Neuronal stem cell (in vitro differentiated cells): ENCODE measurements around the gene ARF6.
A peak's percentile ranks its signal among the peaks of the same experiment; 100 is the strongest.
"Not testable (repeated sequence)": the region's sequence is repeated elsewhere in the genome, so short reads cannot be mapped to it uniquely, and the experiment has no call there.

Source experiments
- DNase-seq: peaks from one replicate; pipeline ENCODE4 v3.0.0-alpha.2; 2013; ENCODE audit warnings: low spot score
- H2AFZ ChIP-seq: one replicate; pipeline ENCODE4 v1.6.1; 2013; ENCODE audit warnings: mild to moderate bottlenecking, low read length, inconsistent platforms
- H2AK5ac ChIP-seq: 2 replicates; pipeline ENCODE4 v1.6.1; 2013; ENCODE audit warnings: low read depth, mild to moderate bottlenecking, inconsistent platforms, low read length, moderate library complexity, mixed read lengths
- H2BK120ac ChIP-seq: 2 replicates; pipeline ENCODE4 v1.6.1; 2013; ENCODE audit warnings: low read depth, mild to moderate bottlenecking, inconsistent platforms, low read length, moderate library complexity, mixed read lengths
- H2BK12ac ChIP-seq: one replicate; pipeline ENCODE4 v1.6.1; 2013; ENCODE audit warnings: low read length, inconsistent platforms
- H2BK15ac ChIP-seq: 2 replicates; pipeline ENCODE4 v1.6.1; 2013; ENCODE audit warnings: mild to moderate bottlenecking, low read length, inconsistent platforms, mixed read lengths
- H2BK5ac ChIP-seq: one replicate; pipeline ENCODE4 v1.6.1; 2013; ENCODE audit warnings: inconsistent platforms, mild to moderate bottlenecking, low read length, moderate library complexity
- H3K14ac ChIP-seq: one replicate; pipeline ENCODE4 v1.6.1; 2013; ENCODE audit warnings: low read length, inconsistent platforms
- H3K18ac ChIP-seq: 2 replicates; pipeline ENCODE4 v1.6.1; 2013; ENCODE audit warnings: low read length, inconsistent platforms
- H3K23ac ChIP-seq: 2 replicates; pipeline ENCODE4 v1.6.1; 2013; ENCODE audit warnings: low read depth, mild to moderate bottlenecking, mixed read lengths, low read length, inconsistent platforms; ENCODE audit not compliant: poor library complexity
- H3K27ac ChIP-seq: replicated peaks from 3 replicates; pipeline ENCODE4 v1.5.1; 2013; ENCODE audit warnings: low read length, inconsistent platforms
- H3K27me3 ChIP-seq, 3 experiments: 2 replicates each; pipeline ENCODE4 v1.6.1; 2013; ENCODE audit warnings: low read length in 3 of 3, mild to moderate bottlenecking in 2 of 3, inconsistent platforms in 1 of 3, low read depth in 1 of 3, mixed read lengths in 1 of 3, moderate library complexity in 1 of 3; ENCODE audit not compliant: control insufficient read depth in 3 of 3, insufficient read depth in 3 of 3
- H3K36me3 ChIP-seq, 2 donors: replicated peaks in 1 of 2; 2 replicates each; pipeline ENCODE4 v1.6.1; 2013; ENCODE audit warnings: low read length in 2 of 2; ENCODE audit not compliant: control insufficient read depth in 2 of 2, insufficient read depth in 2 of 2
- H3K4ac ChIP-seq: 2 replicates; pipeline ENCODE4 v1.6.1; 2013; ENCODE audit warnings: inconsistent platforms, mild to moderate bottlenecking, low read length, moderate library complexity
- H3K4me1 ChIP-seq, 2 donors: 1 replicate in 1 of 2; 2 replicates in 1 of 2; pipeline ENCODE4 v1.6.1; 2013; ENCODE audit warnings: low read length in 2 of 2, low read depth in 1 of 2; ENCODE audit not compliant: control insufficient read depth in 2 of 2, insufficient read depth in 1 of 2
- H3K4me2 ChIP-seq: one replicate; pipeline ENCODE4 v1.6.1; 2013; ENCODE audit warnings: mild to moderate bottlenecking, low read length, inconsistent platforms; ENCODE audit not compliant: insufficient read depth, poor library complexity, severe bottlenecking
- H3K4me3 ChIP-seq, 2 donors: 2 replicates each; pipeline ENCODE4 v1.5.1; 2013; ENCODE audit warnings: low read length in 2 of 2, mild to moderate bottlenecking in 2 of 2, inconsistent platforms in 1 of 2, moderate library complexity in 1 of 2
- H3K79me1 ChIP-seq: one replicate; pipeline ENCODE4 v1.6.1; 2013; ENCODE audit warnings: low read depth, mild to moderate bottlenecking, inconsistent platforms, low read length, moderate library complexity
- H3K9ac ChIP-seq: one replicate; pipeline ENCODE4 v1.6.1; 2013; ENCODE audit warnings: mild to moderate bottlenecking, low read depth, low read length, inconsistent platforms; ENCODE audit not compliant: poor library complexity
- H3K9me3 ChIP-seq, 2 donors: replicated peaks in 1 of 2; 2 replicates each; pipeline versions ENCODE3 to v1.6.1; 2013; ENCODE audit warnings: low read length in 2 of 2, mild to moderate bottlenecking in 2 of 2, inconsistent platforms in 1 of 2, low read depth in 1 of 2, mixed read lengths in 1 of 2, moderate library complexity in 1 of 2; ENCODE audit not compliant: control insufficient read depth in 2 of 2, insufficient read depth in 1 of 2
- H4K8ac ChIP-seq: one replicate; pipeline ENCODE4 v1.6.1; 2013; ENCODE audit warnings: low read depth, mild to moderate bottlenecking, inconsistent platforms, low read length, moderate library complexity
- H4K91ac ChIP-seq: one replicate; pipeline ENCODE4 v1.6.1; 2013; ENCODE audit warnings: low read length, low read depth, mild to moderate bottlenecking, inconsistent platforms; ENCODE audit not compliant: poor library complexity
- WGBS, 2 donors: extraction: QIAGEN DNeasy Blood & Tissue Kit; methylation state at CpG; one replicate each; pipeline ENCODE4 v1.1.7; 2013; ENCODE audit warnings: missing lambda C conversion rate in 2 of 2, mixed read lengths in 1 of 2; ENCODE audit not compliant: insufficient read length in 2 of 2, insufficient replicate concordance in 1 of 2; ENCODE audit errors: extremely low coverage in 2 of 2; 5-methylcytosine and 5-hydroxymethylcytosine counted together

The ARF6 gene

GRCh38 chr14:49892301-49892635 lies 614 bp upstream of the ARF6 start:
- peak overlapping the region; percentile 72 for H3K4me2 ChIP-seq
- peak overlapping the region; percentile 88 to 89 for H3K4me3 ChIP-seq
- no peak overlapping the region for H2BK15ac ChIP-seq
- no peaks in the 10 kb centered on the region for H3K27me3 ChIP-seq
- peaks cover 0 to 17% of the 10 kb centered on the region in 2 donors for H3K4me1 ChIP-seq
- H2AFZ ChIP-seq, result peak overlapping the region; percentile 91
- no peak overlapping the region for H4K91ac ChIP-seq
- H3K9me3 ChIP-seq, result no peaks in the 10 kb centered on the region
- H2BK5ac ChIP-seq, result peak overlapping the region; percentile 75
- H4K8ac ChIP-seq, result no peak overlapping the region
- no peak overlapping the region for H3K4ac ChIP-seq
- H3K18ac ChIP-seq, result peak overlapping the region; percentile 97
- no CpG with 5 or more reads among the region's 12 CpGs for WGBS, 2 donors
- peaks cover 6% of the 10 kb centered on the region for H3K79me1 ChIP-seq
- peak; percentile 51 for DNase-seq
- no peak overlapping the region for H2BK120ac ChIP-seq
- H3K14ac ChIP-seq, result peak overlapping the region; percentile 22
- no peak overlapping the region for H2BK12ac ChIP-seq
- peaks cover 0 to 36% of the 10 kb centered on the region in 2 donors for H3K36me3 ChIP-seq
- H3K9ac ChIP-seq, result peak overlapping the region; percentile 92
- no peak overlapping the region for H2AK5ac ChIP-seq
- peak overlapping the region; percentile 98 for H3K23ac ChIP-seq
- peak overlapping the region; percentile 90 for H3K27ac ChIP-seq

- H3K4ac ChIP-seq, result no peak overlapping the region
- no peak overlapping the region for H4K8ac ChIP-seq
- H3K27me3 ChIP-seq, result no peaks in the 10 kb centered on the region
- peak overlapping the region; percentile 94 for H3K9ac ChIP-seq
- H2BK5ac ChIP-seq, result peak overlapping the region; percentile 75
- H3K36me3 ChIP-seq, result peaks cover 0 to 45% of the 10 kb centered on the region in 2 donors
- peak overlapping the region; percentile 84 for H2AFZ ChIP-seq
- peak overlapping the region; percentile 96 for H4K91ac ChIP-seq
- H3K14ac ChIP-seq, result peak overlapping the region; percentile 94
- peaks cover 0 to 17% of the 10 kb centered on the region in 2 donors for H3K4me1 ChIP-seq
- peaks cover 6% of the 10 kb centered on the region for H3K79me1 ChIP-seq
- peak overlapping the region; percentile 41 for H2BK120ac ChIP-seq
- H2AK5ac ChIP-seq, result peak overlapping the region; percentile 70
- H2BK12ac ChIP-seq, result peak overlapping the region; percentile 58
- H3K27ac ChIP-seq, result peak overlapping the region; percentile 88
- no peaks in the 10 kb centered on the region for H3K9me3 ChIP-seq
- no CpG with 5 or more reads among the region's 85 CpGs for WGBS, 2 donors
- no peak overlapping the region for H2BK15ac ChIP-seq
- peak overlapping the region; percentile 98 for H3K23ac ChIP-seq
- DNase-seq, result peak; percentile 29
- H3K4me3 ChIP-seq, result peak overlapping the region; percentile 89 to 99
- H3K4me2 ChIP-seq, result peak overlapping the region; percentile 69
- peak overlapping the region; percentile 91 for H3K18ac ChIP-seq
Observed at GRCh38 chr14:49893309-49894213, 679 bp downstream of the ARF6 start.

GRCh38 chr14:49894214-49895107 lies 1.6 kb downstream of the ARF6 start:
- H3K27me3 ChIP-seq, H3K4ac ChIP-seq, H2AK5ac ChIP-seq, H3K9me3 ChIP-seq, H4K8ac ChIP-seq, H3K23ac ChIP-seq, H3K27ac ChIP-seq, H3K79me1 ChIP-seq, H2BK15ac ChIP-seq, H2BK12ac ChIP-seq, H2AFZ ChIP-seq, H3K18ac ChIP-seq, H4K91ac ChIP-seq, H2BK120ac ChIP-seq, H2BK5ac ChIP-seq, H3K14ac ChIP-seq: not testable (repeated sequence)
- H3K36me3 ChIP-seq, result peaks cover 0 to 45% of the 10 kb centered on the region in 2 donors
- peak overlapping the region; percentile 89 to 99 for H3K4me3 ChIP-seq
- H3K9ac ChIP-seq, result peak overlapping the region; percentile 94
- peak overlapping the region; percentile 69 for H3K4me2 ChIP-seq
- peaks cover 0 to 17% of the 10 kb centered on the region in 2 donors for H3K4me1 ChIP-seq
- no CpG with 5 or more reads among the region's 8 CpGs for WGBS, 2 donors
- peak; percentile 2 for DNase-seq
